Measurements from ENCODE around the gene NHSL1. TPM values are rescaled to one million over a fixed set of nuclear protein-coding genes. Genes with fewer than 3 reads are reported as not detected.

NHSL1 gene
- total and polyA plus RNA-seq, 9 of the 15 experiments (the other 6 are each of a cell fraction or from before 2014, with no cell fraction given), result 0.09 to 0.20 TPM; not detected in 7

GRCh38 chr6:138424004-138424904 is 75.0 kb downstream of the NHSL1 start (continued):
- TF ChIP-seq, protein P1, sequence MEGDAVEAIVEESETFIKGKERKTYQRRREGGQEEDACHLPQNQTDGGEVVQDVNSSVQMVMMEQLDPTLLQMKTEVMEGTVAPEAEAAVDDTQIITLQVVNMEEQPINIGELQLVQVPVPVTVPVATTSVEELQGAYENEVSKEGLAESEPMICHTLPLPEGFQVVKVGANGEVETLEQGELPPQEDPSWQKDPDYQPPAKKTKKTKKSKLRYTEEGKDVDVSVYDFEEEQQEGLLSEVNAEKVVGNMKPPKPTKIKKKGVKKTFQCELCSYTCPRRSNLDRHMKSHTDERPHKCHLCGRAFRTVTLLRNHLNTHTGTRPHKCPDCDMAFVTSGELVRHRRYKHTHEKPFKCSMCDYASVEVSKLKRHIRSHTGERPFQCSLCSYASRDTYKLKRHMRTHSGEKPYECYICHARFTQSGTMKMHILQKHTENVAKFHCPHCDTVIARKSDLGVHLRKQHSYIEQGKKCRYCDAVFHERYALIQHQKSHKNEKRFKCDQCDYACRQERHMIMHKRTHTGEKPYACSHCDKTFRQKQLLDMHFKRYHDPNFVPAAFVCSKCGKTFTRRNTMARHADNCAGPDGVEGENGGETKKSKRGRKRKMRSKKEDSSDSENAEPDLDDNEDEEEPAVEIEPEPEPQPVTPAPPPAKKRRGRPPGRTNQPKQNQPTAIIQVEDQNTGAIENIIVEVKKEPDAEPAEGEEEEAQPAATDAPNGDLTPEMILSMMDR (IDR thresholded peaks at IDR 0.05 in 2 of 3, conservative IDR thresholded peaks at IDR 0.05 in 1 of 3; ENCODE audit: insufficient read depth in 2 of 3, low read depth in 1 of 3, low read length in 3 of 3), result peak in 1 of 3 experiments; percentile 22; a peak in 1 of 6 replicates
- TF ChIP-seq C11orf30 (IDR thresholded peaks at IDR 0.05; ENCODE audit: low read depth) (no peak), CTBP1 (IDR thresholded peaks at IDR 0.05; ENCODE audit: borderline replicate concordance) (peak; percentile 16; the same call in 1 of the 2 replicates)

- H3K4me2 ChIP-seq (ENCODE audit: insufficient read depth, low read length), result no peak overlapping the region
- no TSS peak for BruUV-seq (replicated peaks)
- peaks cover 0 to 8% of the 10 kb centered on the region in 2 experiments; a peak in 1 of 5 replicates for H3K4me1 ChIP-seq (replicated peaks in 1 of 2; ENCODE audit: control insufficient read depth in 2 of 2, insufficient read depth in 2 of 2, low read length in 2 of 2)
- H3K4me3 ChIP-seq, result no peak overlapping the region
- no peaks in the 10 kb centered on the region for H3K36me3 ChIP-seq (ENCODE audit: control insufficient read depth, insufficient read depth, low read length)
- ATAC-seq (no peak), DNase-seq (ENCODE audit: extremely low read depth in 1 of 4, low spot score in 3 of 4) (no peak), FAIRE-seq (no peak)
- peaks cover 24 to 38% of the 10 kb centered on the region in 2 experiments; a peak in 4 of 5 replicates for H3K27me3 ChIP-seq (ENCODE audit: control insufficient read depth in 2 of 2, insufficient read depth in 2 of 2, low read length in 2 of 2)
- H3K27ac ChIP-seq (ENCODE audit: extremely low read depth, low read depth, low read length), result no peak overlapping the region
- in situ Hi-C loops (cut with MboI), result no loop called here
- POLR2A ChIA-PET, result no interaction called here
- no peaks in the 10 kb centered on the region for H3K9me3 ChIP-seq (replicated peaks; ENCODE audit: control insufficient read depth, insufficient read depth, low read depth, low read length)
- H2AFZ ChIP-seq (ENCODE audit: low read depth, low read length), result no peak overlapping the region
- no peaks in the 10 kb centered on the region for H3K79me2 ChIP-seq (ENCODE audit: control insufficient read depth, insufficient read depth, low read length)
- intact Hi-C loops (cut with micrococcal nuclease), result loop anchor here (10.0 kb wide), 1 partner anchor 942 kb away; no protein-coding TSS in a partner anchor
- no peak for TF ChIP-seq MYBL2 (IDR thresholded peaks at IDR 0.05; ENCODE audit: low read depth)
- TF ChIP-seq MYBL2 (CRISPR knock-in tag; IDR thresholded peaks at IDR 0.05; ENCODE audit: borderline replicate concordance), result no peak
- TF ChIP-seq NFE2L1 (tag; IDR thresholded peaks at IDR 0.05; ENCODE audit: borderline replicate concordance, low read depth), result no peak
- TF ChIP-seq, protein P2, sequence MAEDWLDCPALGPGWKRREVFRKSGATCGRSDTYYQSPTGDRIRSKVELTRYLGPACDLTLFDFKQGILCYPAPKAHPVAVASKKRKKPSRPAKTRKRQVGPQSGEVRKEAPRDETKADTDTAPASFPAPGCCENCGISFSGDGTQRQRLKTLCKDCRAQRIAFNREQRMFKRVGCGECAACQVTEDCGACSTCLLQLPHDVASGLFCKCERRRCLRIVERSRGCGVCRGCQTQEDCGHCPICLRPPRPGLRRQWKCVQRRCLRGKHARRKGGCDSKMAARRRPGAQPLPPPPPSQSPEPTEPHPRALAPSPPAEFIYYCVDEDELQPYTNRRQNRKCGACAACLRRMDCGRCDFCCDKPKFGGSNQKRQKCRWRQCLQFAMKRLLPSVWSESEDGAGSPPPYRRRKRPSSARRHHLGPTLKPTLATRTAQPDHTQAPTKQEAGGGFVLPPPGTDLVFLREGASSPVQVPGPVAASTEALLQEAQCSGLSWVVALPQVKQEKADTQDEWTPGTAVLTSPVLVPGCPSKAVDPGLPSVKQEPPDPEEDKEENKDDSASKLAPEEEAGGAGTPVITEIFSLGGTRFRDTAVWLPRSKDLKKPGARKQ (CRISPR knock-in tag; IDR thresholded peaks at IDR 0.05), result no peak
- TF ChIP-seq ATF4 (CRISPR knock-in tag; IDR thresholded peaks at IDR 0.05), result no peak
- no peak for TF ChIP-seq CXXC5 (CRISPR knock-in tag; IDR thresholded peaks at IDR 0.05)
- no peak for TF ChIP-seq TBL1XR1 (IDR thresholded peaks at IDR 0.05; ENCODE audit: low read length in 2 of 2)
- no peak for TF ChIP-seq NR1H2 (CRISPR knock-in tag; IDR thresholded peaks at IDR 0.05)
- TF ChIP-seq TBP (optimal IDR thresholded peaks at IDR 0.05; ENCODE audit: low read depth, low read length), result no peak
- no peaks in the 10 kb centered on the region for H3K9me1 ChIP-seq (ENCODE audit: control insufficient read depth, insufficient read depth, low read length)
- H4K20me1 ChIP-seq (replicated peaks; ENCODE audit: control insufficient read depth, insufficient read depth, low read length), result no peaks in the 10 kb centered on the region
- CTCF ChIA-PET (ENCODE audit: low intra/inter-chr PET ratio), result no interaction called here
- H3K9ac ChIP-seq (ENCODE audit: insufficient read depth in 1 of 2, low read depth in 2 of 2, low read length in 2 of 2), result no peak overlapping the region
Observed at GRCh38 chr6:138422861-138423260, 76.4 kb downstream of the NHSL1 start.

Data from K562 (cell line).